Adipose tissue (tissue), 3 donors: ENCODE results near the gene BTBD7. TPM values are rescaled to one million over a fixed set of nuclear protein-coding genes. Genes with fewer than 3 reads are reported as not detected.

Source experiments
- H3K27ac ChIP-seq: one replicate; pipeline ENCODE4 v1.5.1; 2013; ENCODE audit warnings: low read depth, low read length
- WGBS, 3 donors: extraction: QIAGEN DNeasy Blood & Tissue Kit; methylation state at CpG; one replicate each; pipeline ENCODE4 v1.1.7; 2013; 5-methylcytosine and 5-hydroxymethylcytosine counted together
- polyA plus RNA-seq, 3 donors: library from polyadenylated mRNA; stranded (reverse); fragments of 200-250 nt; gene quantifications; one replicate each; pipeline ENCODE4 v1.2.3, GENCODE V29; 2013
- donor health status: healthy with polysubstance abuse.
- donor health status: Bipolar disorder and iron deficiency.
- donor health status: healthy.

BTBD7 gene
- polyA plus RNA-seq, 3 donors, result 4.4 to 10.0 (median 7.9) TPM

DNA sequence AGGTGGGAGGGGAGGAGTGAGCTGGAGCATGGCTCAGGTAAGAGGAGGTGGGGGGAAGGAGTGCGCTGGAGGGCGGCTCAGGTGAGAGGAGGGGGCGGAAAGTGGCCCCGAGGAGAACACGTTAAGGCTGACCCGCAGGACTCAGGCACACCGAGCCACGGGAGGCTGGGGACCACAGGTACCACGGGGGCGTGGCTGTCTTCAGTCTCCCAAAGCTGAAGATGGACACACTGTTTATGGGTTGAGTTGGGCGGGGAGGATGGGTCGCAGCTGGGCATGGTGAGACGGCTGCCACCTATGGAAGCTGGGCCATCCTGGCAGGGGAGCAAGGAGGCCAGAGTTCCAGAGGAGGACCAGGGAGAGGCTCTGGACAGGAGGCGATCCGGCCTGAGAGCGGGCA, 102.3 kb downstream of the BTBD7 start:
- WGBS, 3 donors, result 94 to 97% (median 96%) methylated on average over 16 of the region's 16 CpGs
- H3K27ac ChIP-seq, result no peak overlapping the region

GRCh38 chr14:93228550-93228949, 104.3 kb downstream of the BTBD7 start:
- H3K27ac ChIP-seq, result no peak overlapping the region
- WGBS, 3 donors, result 87 to 97% (median 97%) methylated on average over 8 of the region's 8 CpGs

GRCh38 chr14:93223565-93223964, 109.3 kb downstream of the BTBD7 start:
- no peak overlapping the region for H3K27ac ChIP-seq
- WGBS, 3 donors, result 97 to 99% (median 97%) methylated on average over 27 of the region's 27 CpGs

DNA sequence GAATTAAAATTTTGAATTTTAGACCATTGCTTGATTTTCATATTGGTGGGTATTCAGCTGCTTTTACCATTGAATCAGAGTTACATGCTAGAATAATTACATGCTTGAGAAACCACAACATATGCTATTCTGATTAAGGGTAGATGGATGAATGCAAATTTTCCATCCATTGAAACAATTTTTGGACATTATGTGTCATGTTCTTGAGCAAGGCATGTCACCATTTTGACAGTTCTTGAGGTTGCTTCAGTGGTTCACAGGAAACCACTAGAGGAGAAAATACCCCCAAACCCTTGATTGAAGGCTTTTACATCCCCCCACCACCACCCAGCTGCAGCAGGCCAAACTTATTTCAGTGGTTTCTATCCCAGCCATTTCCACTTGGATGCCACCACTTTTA, 112.3 kb downstream of the BTBD7 start:
- no peak overlapping the region for H3K27ac ChIP-seq

- H3K27ac ChIP-seq, result no peak overlapping the region
- 35 to 61% (median 59%) methylated on average over 3 of the region's 3 CpGs for WGBS, 3 donors
Measured at GRCh38 chr14:93219103-93219726, 113.6 kb downstream of the BTBD7 start.

GRCh38 chr14:93214598-93214997, 118.2 kb downstream of the BTBD7 start:
- no peak overlapping the region for H3K27ac ChIP-seq
- WGBS, 3 donors, result 38 to 94% (median 92%) methylated on average over 2 of the region's 2 CpGs

- 62 to 82% (median 80%) methylated on average over 3 of the region's 3 CpGs for WGBS, 3 donors
Measured at GRCh38 chr14:93212432-93212831, 120.4 kb downstream of the BTBD7 start.

GRCh38 chr14:93207468-93208308, 125.1 kb downstream of the BTBD7 start:
- peak overlapping the region; percentile 79 for H3K27ac ChIP-seq
- 0 to 1% (median 1%) methylated on average over 21 to 23 of the region's 23 CpGs for WGBS, 3 donors

More at GRCh38 chr14:93212432-93212831, 120.4 kb downstream of the BTBD7 start:
- no peak overlapping the region for H3K27ac ChIP-seq

GRCh38 chr14:93206793-93207467, 125.9 kb downstream of the BTBD7 start, which contains the start of the genes GON7 and UBR7:
Gene GON7, minus strand, starts transcription at chr14:93207065. Its CDS starts 28 bp downstream, at chr14:93207037.
Gene UBR7, plus strand, starts transcription at chr14:93207256. Its CDS starts 36 bp downstream, at chr14:93207292.
- 0 to 1% (median 0%) methylated on average over 63 to 65 of the region's 65 CpGs for WGBS, 3 donors
- peak within 1 kb of the TSS; percentile 79 for H3K27ac ChIP-seq

- WGBS, 3 donors, result 77 to 95% (median 79%) methylated on average over 7 of the region's 7 CpGs
- H3K27ac ChIP-seq, result no peak overlapping the region
Measured at GRCh38 chr14:93201155-93201704, 131.6 kb downstream of the BTBD7 start.

GRCh38 chr14:93200553-93200952, 132.3 kb downstream of the BTBD7 start:
- H3K27ac ChIP-seq, result no peak overlapping the region
- WGBS, 3 donors, result 83 to 95% (median 92%) methylated on average over 5 of the region's 5 CpGs

DNA sequence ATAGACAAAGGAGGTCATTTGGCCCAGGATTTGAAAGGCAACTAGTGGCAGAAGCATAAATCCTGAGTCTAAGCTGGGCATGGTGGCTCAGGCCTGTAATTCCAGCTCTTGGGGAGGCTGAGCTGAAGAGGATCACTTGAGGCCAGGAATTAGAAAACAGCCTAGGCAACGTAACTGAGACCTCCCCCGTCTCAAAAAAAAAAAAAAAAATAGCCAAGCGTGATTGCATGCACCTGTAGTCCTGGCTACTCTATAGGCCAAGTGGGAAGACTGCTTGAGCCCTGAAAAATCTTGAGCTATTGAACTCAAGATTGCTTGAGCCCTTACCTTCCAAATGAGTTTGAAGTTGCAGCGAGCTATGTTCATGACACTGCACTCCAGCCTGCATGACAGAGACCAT, 133.8 kb downstream of the BTBD7 start:
- H3K27ac ChIP-seq, result no peak overlapping the region
- WGBS, 3 donors, result 78 to 95% (median 93%) methylated on average over 4 of the region's 4 CpGs

- 89 to 100% (median 97%) methylated on average over 1 of the region's 1 CpG for WGBS, 3 donors
- H3K27ac ChIP-seq, result no peak overlapping the region
Measured at GRCh38 chr14:93195316-93195999, 137.4 kb downstream of the BTBD7 start.

Other genes starting within 250 kb of the BTBD7 start
- 100 to 1,000 TPM in 1 of 3 donors, 10 to 100 TPM in 2; 26.6 to 147 (median 29.9) TPM for gene ITPK1, start 217.1 kb downstream of the BTBD7 start, polyA plus RNA-seq
- 10 to 100 TPM; 14.7 to 20.8 (median 16.9) TPM for gene MOAP1, start 148.1 kb downstream of the BTBD7 start, polyA plus RNA-seq
- 10 to 100 TPM; 12.2 to 15.3 (median 14.4) TPM for gene LYSET, start 147.7 kb downstream of the BTBD7 start, polyA plus RNA-seq
- gene GON7, start 126.0 kb downstream of the BTBD7 start, polyA plus RNA-seq, result 10 to 100 TPM in 2 of 3 donors, 1 to 10 TPM in 1; 10.0 to 23.7 (median 11.5) TPM
- gene UBR7, start 125.8 kb downstream of the BTBD7 start, polyA plus RNA-seq, result 10 to 100 TPM; 11.2 to 13.8 (median 11.3) TPM
- gene COX8C, start 14.1 kb upstream of the BTBD7 start, polyA plus RNA-seq, result not detected
- gene UNC79, start 97.9 kb upstream of the BTBD7 start, polyA plus RNA-seq, result under 1 TPM; 0.10 to 0.63 (median 0.11) TPM